HG02759 (cell line): ENCODE measurements around the gene HPS1.

Experiments used
- ATAC-seq: cut with Tn5 transposase; IDR thresholded peaks from one replicate; pipeline ENCODE4 v1.9.1; 2021; ENCODE audit warnings: mild to moderate bottlenecking, moderate library complexity; ENCODE audit not compliant: unreplicated experiment

Gene HPS1

GRCh38 chr10:98465866-98466265, 19.1 kb upstream of the HPS1 start:
- ATAC-seq, result no peak

DNA sequence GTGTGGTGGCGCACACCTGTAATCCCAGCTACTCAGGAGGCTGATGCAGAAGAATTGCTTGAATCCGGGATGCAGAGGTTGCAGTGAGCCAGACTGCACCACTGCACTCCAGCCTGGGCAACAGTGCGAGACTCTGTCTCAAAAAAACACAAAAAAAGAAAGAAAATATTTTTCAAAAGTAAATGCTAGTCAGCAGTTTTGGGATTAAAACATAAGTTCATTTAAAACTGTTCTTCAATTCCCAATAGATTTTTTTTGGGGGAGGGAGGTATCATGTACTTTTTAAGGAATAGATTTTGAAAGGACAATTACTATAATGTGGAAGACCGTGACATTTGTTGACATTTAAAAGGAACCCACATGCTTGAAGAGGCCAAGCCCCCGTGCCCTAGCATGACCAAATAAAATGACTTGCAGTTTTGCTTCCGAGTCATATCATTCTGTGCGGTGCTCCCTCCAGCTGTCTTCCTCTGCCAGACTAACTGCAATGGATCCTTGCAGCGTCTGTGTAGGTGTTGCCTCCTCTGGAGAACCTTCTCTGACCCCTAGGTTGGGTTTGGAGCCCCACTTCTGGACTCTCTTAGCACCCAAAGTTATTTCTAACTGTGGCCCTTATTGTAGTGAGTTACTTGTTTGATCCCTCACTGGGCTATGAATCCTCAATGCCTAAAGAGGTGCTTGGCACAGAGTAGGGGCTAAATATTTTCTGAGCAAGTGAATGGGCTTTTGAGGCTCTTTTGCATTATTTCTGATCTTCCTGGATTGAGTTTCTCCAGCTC, 17.4 kb upstream of the HPS1 start:
- no peak for ATAC-seq

- no peak for ATAC-seq
Measured at GRCh38 chr10:98463016-98463415, 16.3 kb upstream of the HPS1 start.

DNA sequence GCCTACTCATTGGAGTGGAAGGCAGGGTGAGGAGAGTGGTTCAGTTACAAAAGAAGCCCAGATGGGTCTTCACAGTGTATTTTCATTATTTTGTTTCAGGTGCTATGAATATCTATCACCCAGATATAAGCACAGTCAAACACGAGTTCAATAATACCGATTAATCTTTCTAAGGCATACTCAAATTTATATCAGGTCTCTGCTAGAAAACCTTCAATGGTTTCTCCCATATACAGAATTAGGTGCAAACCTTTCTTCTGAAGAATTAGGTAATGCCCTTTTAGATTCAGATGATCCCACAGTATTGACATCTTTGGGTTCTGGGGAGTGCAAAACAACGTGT, 14.7 kb upstream of the HPS1 start:
- no peak for ATAC-seq

DNA sequence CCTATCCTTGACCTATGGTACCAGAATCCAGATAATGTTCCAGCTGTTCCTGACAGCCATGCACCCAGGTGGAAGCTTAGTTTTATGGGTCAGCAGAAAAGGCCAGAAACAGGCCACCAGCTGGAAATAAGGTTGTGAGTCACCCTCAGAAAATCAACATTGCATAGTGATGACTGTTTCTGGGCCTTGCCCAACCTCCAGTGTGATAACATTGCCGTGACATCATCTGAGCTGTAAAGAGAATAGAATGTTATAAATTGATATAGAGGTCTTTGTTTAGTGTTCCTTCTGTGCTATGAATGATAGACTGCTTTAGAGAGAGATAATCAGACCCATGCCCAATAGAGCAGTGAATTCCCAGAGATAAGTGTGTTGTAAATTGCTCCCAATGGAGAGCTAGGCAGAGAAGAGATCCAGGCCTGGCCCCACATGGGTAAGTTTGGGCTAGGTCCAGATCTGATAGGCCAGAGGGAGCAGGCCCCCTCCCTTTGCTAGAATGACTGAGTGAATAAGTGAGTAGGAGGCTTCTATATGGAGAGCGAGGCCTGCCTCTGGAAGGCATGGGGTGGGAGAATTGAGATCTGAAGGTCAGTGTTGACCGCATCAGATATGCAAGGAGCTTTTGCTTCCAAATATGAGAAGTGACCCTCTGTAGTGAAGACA, 14.2 kb upstream of the HPS1 start:
- ATAC-seq, result no peak

- no peak for ATAC-seq
Measured at GRCh38 chr10:98458809-98459784, 12.4 kb upstream of the HPS1 start.

DNA sequence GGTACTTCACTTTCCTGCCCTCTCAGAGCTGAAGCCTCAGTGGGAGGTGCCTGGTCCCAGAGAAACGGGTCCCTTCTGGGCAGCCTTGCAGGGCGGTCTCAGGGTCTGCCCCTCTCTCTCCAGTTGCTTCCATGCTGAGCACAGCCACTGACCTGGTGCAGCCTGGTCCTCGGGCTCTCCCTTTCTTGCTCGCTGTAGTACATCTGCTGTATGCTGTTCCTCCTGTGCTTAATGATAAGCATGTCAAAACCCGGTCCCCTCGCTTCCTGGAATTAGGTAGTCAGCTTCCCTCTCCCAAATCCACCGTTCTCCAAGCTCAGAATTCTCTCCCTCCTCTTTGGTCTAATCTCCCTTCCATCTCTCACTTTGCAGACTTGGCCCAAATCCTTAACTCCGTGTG, 11.0 kb upstream of the HPS1 start:
- ATAC-seq, result no peak

DNA sequence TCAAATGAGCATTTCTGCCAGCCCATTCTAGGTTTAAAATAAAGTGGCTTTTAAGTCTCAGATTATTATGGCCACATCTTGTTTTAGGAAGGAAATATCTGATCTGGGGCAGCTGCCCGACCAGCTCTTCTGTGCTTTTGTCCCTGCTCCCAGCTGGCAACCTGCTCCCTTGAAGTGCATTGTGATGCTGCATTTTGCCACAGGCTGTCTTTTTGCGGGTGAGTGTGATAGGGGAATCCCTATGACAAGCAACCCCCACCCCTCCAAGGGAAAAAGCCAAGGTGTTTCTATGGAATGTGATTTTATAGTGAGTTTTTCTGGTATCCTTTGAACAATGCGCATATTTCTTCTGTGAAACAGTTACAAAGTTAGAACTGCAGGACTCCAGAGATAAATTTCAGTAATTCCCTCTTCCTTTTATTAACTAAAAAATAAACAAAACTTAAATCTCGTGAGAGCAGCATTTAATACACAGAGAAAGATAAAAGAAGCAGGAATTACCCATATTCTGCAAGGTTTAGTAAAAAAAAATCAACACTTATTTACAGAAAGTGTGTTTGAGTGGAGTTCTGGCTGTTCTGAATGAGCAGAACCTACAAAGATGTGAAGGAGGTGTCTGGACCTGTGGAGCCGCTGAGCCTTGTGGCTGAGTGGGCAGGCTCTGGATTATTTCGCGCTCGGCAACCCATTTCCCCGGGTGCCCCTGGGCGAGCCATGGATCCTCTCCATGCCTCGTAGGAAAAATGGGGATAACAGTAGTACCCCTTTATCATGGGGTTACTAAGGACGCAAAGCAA, 10.1 kb upstream of the HPS1 start:
- ATAC-seq, result no peak

DNA sequence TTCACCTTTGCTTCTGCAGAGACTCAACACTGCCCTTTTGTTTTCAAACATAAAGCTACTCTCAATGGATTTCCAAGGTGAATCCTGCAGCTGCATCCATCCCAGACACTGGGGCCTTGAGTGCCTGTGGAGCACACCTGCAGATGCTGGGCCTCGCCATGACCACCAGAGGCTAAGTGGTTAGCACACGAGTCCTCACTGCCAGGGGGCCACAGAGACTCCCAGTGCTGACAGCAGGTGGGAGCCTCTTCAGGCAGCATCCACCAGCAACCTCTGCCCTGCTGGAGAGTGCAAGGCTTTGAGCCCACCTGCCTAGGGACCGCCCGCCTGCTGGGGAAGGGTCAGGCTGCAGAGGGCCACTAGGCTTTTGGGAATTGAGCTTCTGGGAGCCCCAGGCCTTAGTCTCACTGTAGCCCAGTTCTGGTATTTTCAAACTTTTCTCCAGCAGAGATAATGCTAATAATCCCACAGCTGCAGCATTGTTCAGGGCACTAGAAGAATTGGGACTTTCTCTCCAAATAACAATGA, 9.4 kb upstream of the HPS1 start:
- no peak for ATAC-seq

- ATAC-seq, result no peak
Measured at GRCh38 chr10:98453729-98454128, 7.0 kb upstream of the HPS1 start.

GRCh38 chr10:98450618-98451017, 3.9 kb upstream of the HPS1 start:
- no peak for ATAC-seq

GRCh38 chr10:98449287-98449686, 2.6 kb upstream of the HPS1 start:
- no peak for ATAC-seq

DNA sequence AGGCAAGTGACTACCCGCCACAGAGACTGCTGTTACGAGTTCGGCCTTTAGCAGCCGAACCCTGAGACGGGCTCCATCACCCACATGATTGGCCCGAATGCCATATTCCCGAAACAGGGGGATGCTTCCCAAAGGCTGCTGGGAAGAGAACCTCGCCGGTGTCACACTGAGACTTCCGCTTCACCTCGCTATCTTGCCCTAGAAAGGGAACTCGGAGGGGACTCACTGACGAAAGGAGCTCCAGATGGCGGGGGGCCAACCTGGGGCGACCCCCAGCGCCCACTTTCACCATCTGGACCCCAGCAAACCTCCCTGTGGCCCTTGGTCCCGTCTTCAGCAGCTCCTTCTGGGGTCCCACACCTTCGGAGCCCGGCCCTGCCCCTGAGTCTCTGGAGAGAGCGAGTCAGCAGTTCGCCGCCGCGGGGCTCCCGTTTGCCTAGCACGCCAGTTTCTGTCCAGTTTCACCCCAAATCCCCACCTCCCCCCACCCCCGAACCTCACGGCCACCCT, 529 bp downstream of the HPS1 start:
- ATAC-seq, result peak; percentile 16

DNA sequence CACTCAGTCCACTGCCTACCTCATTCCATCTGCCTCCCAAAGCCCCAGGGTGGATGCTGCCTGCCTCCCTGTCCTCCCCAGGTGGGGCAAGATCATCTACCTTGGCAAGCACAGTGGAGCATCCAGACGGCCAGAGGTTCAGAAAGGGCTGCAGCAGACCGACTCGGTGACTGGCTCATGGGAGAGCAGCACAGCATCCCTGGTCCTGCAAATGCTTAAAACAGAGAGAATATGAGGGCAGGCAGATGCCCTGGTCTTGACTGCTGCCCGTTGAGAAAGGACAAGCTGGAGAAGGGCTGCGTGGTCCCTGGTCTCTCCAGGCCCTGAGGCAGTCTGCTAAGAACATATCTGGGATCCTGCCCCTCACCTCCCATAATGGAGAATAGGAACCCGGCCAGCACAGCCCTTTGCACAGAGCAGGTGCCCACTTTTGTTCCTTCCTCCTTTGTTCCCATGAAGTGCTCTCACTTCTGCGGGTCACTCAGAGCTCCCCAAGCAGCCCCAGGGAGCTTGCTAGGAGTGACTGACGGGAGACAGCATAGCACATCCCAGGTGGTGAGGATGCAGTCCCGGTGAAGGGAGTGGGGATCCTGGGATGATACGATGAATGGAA, 1.4 kb downstream of the HPS1 start:
- ATAC-seq, result no peak

- ATAC-seq, result no peak
Measured at GRCh38 chr10:98444314-98445006, 2.3 kb downstream of the HPS1 start.

DNA sequence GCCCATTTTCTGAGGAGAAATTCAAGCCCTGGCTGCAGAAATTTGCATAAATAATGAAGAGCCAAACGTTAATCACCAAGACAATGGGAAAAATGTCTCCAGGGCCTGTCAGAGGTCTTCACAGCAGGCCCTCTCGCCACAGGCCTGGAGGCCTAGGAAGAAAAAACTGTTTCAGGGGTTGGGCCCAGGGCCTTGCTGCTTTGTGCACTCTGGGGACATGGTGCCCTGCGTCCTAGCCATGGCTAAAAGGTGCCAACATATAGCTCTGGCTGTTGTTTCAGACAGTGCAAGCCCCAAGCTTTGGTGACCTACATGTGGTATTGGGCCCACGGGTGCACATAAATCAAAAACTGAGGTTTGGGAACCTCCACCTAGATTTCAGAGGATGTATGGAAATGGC, 8.0 kb downstream of the HPS1 start:
- no peak for ATAC-seq

- ATAC-seq, result no peak
Measured at GRCh38 chr10:98436704-98437103, 10.0 kb downstream of the HPS1 start.

DNA sequence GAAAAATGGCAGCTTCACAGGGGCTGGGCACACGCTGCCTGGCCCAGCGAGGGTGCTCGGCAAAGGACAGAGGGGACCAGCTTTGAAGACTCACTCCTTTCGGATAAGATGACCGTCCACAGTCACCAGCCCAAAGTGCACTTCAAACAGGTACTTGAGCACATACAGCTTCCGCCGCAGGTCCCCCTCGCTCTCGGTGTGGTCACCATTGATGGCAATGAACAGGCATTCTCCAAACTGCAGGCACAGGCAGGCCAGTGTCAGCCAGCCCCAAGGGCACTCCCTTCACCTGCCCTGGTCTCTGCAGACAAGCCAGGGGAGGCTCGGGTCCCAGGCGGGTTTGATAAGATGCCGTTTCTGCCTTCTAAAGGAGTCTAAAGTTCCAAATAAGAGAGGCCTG, 11.6 kb downstream of the HPS1 start:
- no peak for ATAC-seq
